RWPE1 (cell line): ENCODE results near the gene MMS22L.

Source experiments
- CTCF ChIA-PET: fragments of 350-600 bp; sonication (Branson Sonifier 250); formaldehyde crosslinking; extraction: SDS; loops from one replicate; lab custom pipeline; 2021; lab: Yijun Ruan, JAX
- POLR2A ChIA-PET: fragments of 400-600 bp; formaldehyde crosslinking; extraction: SDS; loops from one replicate; lab custom pipeline; 2020; ENCODE audit warnings: antibody characterized with exemption; ENCODE audit not compliant: low non-redundant PET; lab: Yijun Ruan, JAX
- DNase-seq: peaks from one replicate; pipeline ENCODE4 v3.0.0; 2012; ENCODE audit warnings: low spot score
- H3K27ac ChIP-seq: fragments of 450-650 bp; 2 replicates; pipeline ENCODE4 v1.5.1; 2017
- TF ChIP-seq, protein P1 (sequence below): fragments of 450-650 bp; conservative IDR thresholded peaks from 2 replicates; pipeline ENCODE4 v1.5.1; 2017; ENCODE audit warnings: low read depth, mild to moderate bottlenecking

Gene MMS22L

GRCh38 chr6:97097068-97098047, 185.7 kb downstream of the MMS22L start:
- DNase-seq = no peak
- H3K27ac ChIP-seq = no peak overlapping the region
- CTCF ChIA-PET = no interaction called here
- TF ChIP-seq, protein P1, sequence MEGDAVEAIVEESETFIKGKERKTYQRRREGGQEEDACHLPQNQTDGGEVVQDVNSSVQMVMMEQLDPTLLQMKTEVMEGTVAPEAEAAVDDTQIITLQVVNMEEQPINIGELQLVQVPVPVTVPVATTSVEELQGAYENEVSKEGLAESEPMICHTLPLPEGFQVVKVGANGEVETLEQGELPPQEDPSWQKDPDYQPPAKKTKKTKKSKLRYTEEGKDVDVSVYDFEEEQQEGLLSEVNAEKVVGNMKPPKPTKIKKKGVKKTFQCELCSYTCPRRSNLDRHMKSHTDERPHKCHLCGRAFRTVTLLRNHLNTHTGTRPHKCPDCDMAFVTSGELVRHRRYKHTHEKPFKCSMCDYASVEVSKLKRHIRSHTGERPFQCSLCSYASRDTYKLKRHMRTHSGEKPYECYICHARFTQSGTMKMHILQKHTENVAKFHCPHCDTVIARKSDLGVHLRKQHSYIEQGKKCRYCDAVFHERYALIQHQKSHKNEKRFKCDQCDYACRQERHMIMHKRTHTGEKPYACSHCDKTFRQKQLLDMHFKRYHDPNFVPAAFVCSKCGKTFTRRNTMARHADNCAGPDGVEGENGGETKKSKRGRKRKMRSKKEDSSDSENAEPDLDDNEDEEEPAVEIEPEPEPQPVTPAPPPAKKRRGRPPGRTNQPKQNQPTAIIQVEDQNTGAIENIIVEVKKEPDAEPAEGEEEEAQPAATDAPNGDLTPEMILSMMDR = no peak
- POLR2A ChIA-PET = no interaction called here

DNA sequence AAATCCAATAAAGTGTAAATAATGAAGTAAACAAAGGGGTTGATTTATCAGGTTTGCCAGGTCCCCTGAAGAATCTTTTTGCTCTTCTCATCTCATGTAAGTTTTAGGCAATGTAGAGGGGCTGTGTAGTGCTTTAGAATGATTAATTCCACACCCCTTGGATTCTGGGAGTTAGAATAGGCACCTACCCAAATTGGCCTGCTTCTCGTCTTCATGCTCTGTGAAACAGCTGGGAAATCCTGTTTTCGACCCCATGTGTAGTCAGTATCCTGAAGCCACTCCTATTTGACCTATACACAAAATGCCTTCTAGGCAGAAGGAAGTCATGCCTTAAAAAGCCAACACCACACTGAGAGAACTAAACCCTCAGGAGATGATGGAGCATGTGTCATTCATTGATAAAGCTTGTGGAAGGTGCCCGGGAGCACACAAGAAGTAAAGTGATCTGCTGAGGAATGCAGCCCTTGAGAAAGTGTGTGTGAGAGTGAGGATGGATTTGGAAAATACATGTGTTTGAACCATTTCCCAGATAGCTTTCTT, 187.6 kb downstream of the MMS22L start:
- POLR2A ChIA-PET = no interaction called here

GRCh38 chr6:97094376-97094775, 188.6 kb downstream of the MMS22L start:
- ChIA-PET CTCF (no interaction called here), POLR2A (no interaction called here)
- DNase-seq = no peak
- TF ChIP-seq, protein P1 = no peak
- no peak overlapping the region for H3K27ac ChIP-seq

More for the DNA sequence above, 187.6 kb downstream of the MMS22L start:
- no peak overlapping the region for H3K27ac ChIP-seq
- TF ChIP-seq, protein P1 = no peak
- DNase-seq = no peak
- CTCF ChIA-PET = no interaction called here

DNA sequence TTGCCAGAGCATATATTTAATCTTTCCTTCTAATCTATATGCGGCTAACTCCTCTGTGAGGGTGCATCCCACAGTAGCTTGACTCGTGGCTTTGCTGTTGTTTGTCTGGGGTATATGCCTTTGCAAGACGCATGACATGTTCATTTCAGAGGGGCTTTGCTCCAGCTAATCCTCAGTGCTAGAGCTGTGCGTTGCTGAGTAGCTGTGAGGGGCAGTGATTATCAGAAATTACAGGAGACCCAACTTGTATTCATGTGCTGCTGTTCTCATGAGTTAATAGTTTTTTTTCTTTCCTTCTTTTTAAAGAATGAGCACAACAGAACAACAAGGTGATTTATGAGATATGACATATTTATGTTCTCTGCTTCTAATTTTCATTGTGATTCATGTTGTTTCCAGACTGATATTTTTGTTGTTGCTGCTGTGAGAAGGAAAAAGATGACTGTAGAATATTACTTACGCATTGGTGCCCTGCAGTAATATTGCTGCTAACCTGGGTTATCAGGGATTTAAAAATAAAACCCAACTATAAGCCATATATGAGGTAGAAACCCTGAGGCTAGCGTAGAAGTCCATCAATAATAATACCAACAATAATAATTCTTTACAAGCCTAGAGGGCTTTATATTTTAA, 190.2 kb downstream of the MMS22L start:
- POLR2A ChIA-PET = no interaction called here
- CTCF ChIA-PET = no interaction called here
- DNase-seq = no peak
- TF ChIP-seq, protein P1 = no peak
- H3K27ac ChIP-seq = no peak overlapping the region
